BJ (cell line): ENCODE results near the gene ASTN1. TPM values are rescaled to one million over a fixed set of nuclear protein-coding genes. Genes with fewer than 3 reads are reported as not detected.

Source experiments
- CTCF ChIA-PET: fragments of 350-600 bp; formaldehyde crosslinking; extraction: SDS; loops from one replicate; lab custom pipeline; 2021; ENCODE audit warnings: antibody characterized with exemption, inconsistent platforms; lab: Yijun Ruan, JAX
- POLR2A ChIA-PET: fragments of 300-600 bp; sonication (Branson Sonifier 250); formaldehyde crosslinking; extraction: SDS; loops from one replicate; lab custom pipeline; 2021; ENCODE audit warnings: antibody characterized with exemption; lab: Charles Lee
- DNase-seq: peaks from one replicate; pipeline ENCODE4 v3.0.0-alpha.2; 2011; ENCODE audit warnings: low read depth
- H3K27me3 ChIP-seq: 2 replicates; pipeline ENCODE4 v1.6.0; 2011; ENCODE audit warnings: low read length; ENCODE audit not compliant: control insufficient read depth, insufficient read depth
- H3K36me3 ChIP-seq: 2 replicates; pipeline ENCODE4 v1.5.1; 2011; ENCODE audit warnings: low read length; ENCODE audit not compliant: control insufficient read depth, insufficient read depth
- H3K4me3 ChIP-seq: 2 replicates; pipeline ENCODE4 v1.5.1; 2011; ENCODE audit warnings: low read depth, mild to moderate bottlenecking, control low read depth, low read length
- polyA plus RNA-seq: library from polyadenylated mRNA; depleted of rRNA; stranded (reverse); fragments of >200 nt; gene quantifications from 2 replicates; pipeline ENCODE4 v1.2.3, GENCODE V29; 2011
- TF ChIP-seq, protein P1 (sequence below): IDR thresholded peaks from 2 replicates; pipeline ENCODE4 v1.5.1; 2011; ENCODE audit warnings: low read depth, mild to moderate bottlenecking, control low read depth, inconsistent platforms, low read length, moderate library complexity; ENCODE audit not compliant: insufficient read depth

Gene ASTN1
- polyA plus RNA-seq, 1 experiment, result 0.09 TPM

GRCh38 chr1:177043597-177043996 is 120.9 kb downstream of the ASTN1 start:
- H3K4me3 ChIP-seq, result no peak overlapping the region
- H3K27me3 ChIP-seq, result no peaks in the 10 kb centered on the region; the same call in 1 of the 2 replicates
- TF ChIP-seq, protein P1, sequence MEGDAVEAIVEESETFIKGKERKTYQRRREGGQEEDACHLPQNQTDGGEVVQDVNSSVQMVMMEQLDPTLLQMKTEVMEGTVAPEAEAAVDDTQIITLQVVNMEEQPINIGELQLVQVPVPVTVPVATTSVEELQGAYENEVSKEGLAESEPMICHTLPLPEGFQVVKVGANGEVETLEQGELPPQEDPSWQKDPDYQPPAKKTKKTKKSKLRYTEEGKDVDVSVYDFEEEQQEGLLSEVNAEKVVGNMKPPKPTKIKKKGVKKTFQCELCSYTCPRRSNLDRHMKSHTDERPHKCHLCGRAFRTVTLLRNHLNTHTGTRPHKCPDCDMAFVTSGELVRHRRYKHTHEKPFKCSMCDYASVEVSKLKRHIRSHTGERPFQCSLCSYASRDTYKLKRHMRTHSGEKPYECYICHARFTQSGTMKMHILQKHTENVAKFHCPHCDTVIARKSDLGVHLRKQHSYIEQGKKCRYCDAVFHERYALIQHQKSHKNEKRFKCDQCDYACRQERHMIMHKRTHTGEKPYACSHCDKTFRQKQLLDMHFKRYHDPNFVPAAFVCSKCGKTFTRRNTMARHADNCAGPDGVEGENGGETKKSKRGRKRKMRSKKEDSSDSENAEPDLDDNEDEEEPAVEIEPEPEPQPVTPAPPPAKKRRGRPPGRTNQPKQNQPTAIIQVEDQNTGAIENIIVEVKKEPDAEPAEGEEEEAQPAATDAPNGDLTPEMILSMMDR, result no peak
- DNase-seq, result no peak
- CTCF ChIA-PET, result interaction anchor here (1.1 kb wide), 1 partner anchor 10 kb away, joined by 4 read pairs; no protein-coding TSS in a partner anchor
- no peaks in the 10 kb centered on the region for H3K36me3 ChIP-seq
- POLR2A ChIA-PET, result no interaction called here

DNA sequence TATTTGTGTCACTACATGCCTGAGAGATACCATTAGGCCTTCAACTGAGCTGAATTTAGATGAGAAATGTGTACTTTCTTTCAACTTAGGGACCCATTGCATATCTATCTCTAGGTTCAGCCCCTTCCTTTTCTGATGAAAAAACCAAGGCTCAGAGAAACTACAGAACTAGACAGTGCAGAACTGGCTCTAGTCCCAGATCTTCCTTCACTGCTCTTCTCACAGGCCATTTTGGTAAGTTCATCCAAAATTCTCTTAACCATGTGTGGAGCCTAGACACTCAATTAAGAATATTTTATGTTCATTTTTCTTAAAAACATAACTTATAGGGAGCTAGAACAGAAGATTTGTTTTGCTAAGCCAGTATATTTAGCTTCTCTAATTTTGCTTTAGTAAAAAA is 128.9 kb downstream of the ASTN1 start:
- TF ChIP-seq, protein P1, result no peak
- Histone ChIP-seq H3K4me3 (no peak overlapping the region), H3K36me3 (no peaks in the 10 kb centered on the region), H3K27me3 (no peaks in the 10 kb centered on the region)
- CTCF ChIA-PET, result no interaction called here
- POLR2A ChIA-PET, result no interaction called here
- DNase-seq, result no peak

DNA sequence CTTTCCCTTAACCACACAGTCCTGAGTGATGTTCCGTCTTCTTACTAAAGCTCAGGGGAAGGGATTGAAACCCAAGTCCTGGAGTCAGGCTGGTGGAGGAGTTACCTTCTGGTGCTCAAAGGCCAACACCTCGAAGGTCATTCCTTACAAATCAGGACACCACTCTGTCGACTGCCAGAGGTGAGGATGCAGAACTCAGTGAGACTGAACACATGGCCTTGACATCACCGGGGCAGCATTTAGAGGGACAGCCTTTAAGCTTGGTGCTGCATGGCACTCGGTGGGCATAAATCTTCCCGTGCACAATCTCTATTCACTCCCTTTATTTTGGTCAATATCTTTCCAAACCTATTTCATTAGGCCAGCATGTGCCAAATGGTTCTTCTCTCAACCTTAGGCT is 130.9 kb downstream of the ASTN1 start:
- no peak for DNase-seq
- Histone ChIP-seq H3K27me3 (no peaks in the 10 kb centered on the region), H3K36me3 (no peaks in the 10 kb centered on the region), H3K4me3 (no peak overlapping the region)
- TF ChIP-seq, protein P1, result no peak
- ChIA-PET CTCF (interaction anchor here (0.6 to 1.4 kb wide), 2 partner anchors 10 to 149 kb away, joined by 4 read pairs; no protein-coding TSS in a partner anchor), POLR2A (no interaction called here)

DNA sequence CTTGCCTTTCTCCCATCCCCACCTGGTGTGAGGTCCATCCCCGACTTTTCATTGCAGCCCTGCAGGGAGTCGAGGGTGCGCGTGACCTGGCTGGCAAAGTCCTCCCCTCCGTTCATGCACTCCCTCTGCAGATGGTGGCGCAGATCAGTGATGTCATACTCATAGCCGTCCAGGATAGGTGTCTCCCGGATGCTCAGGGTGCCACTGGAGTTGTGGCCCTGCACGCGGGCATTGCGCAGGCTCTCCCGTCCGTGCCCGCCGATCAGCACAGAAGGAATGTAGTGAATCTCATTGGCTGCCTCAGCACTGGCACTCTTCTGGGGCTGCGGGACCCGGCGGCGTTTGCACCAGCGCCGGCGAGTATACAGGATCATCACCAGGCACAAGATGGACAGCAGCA is 132.1 kb downstream of the ASTN1 start:
- Histone ChIP-seq H3K27me3 (no peaks in the 10 kb centered on the region), H3K36me3 (no peaks in the 10 kb centered on the region), H3K4me3 (no peak overlapping the region)
- TF ChIP-seq, protein P1, result no peak
- CTCF ChIA-PET, result no interaction called here
- no peak for DNase-seq
- POLR2A ChIA-PET, result no interaction called here

DNA sequence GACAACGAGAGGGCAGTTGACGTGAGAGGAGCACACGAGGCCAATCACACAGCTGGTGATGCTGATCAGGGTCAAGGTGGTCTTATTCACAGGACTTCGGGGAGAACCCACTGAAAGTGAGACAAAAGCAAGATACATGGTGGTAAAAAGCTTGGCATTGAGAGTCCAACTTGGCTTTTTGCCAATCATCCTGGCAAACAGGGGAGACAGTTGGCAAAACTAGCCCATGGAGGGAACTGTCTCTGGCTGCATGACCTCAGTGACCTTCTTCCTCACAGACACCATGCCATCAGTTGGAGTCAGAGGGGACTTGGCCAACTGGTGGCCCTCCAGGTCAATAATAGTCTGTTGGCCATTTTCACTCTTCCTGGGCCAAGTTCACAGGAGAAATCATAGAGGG is 139.9 kb downstream of the ASTN1 start:
- no peaks in the 10 kb centered on the region for H3K36me3 ChIP-seq
- ChIA-PET CTCF (no interaction called here), POLR2A (no interaction called here)
- TF ChIP-seq, protein P1, result no peak
- H3K27me3 ChIP-seq, result no peaks in the 10 kb centered on the region
- DNase-seq, result no peak
- no peak overlapping the region for H3K4me3 ChIP-seq
